Panc1 (cell line): ENCODE results near the gene TNFRSF18.

Source experiments
- POLR2AphosphoS5 ChIP-seq: IDR thresholded peaks from 2 replicates; pipeline ENCODE4 v1.6.1; 2012; ENCODE audit warnings: mild to moderate bottlenecking, low read depth, low read length, moderate library complexity
- SIN3A ChIP-seq: IDR thresholded peaks from 2 replicates; pipeline ENCODE4 v1.6.1; 2012; ENCODE audit warnings: low read depth, mild to moderate bottlenecking, low read length, moderate library complexity, borderline replicate concordance; ENCODE audit not compliant: insufficient read depth
- TCF7L2 ChIP-seq: IDR thresholded peaks from 2 replicates; pipeline ENCODE4 v1.6.1; 2011; ENCODE audit warnings: mild to moderate bottlenecking, low read depth, low read length, inconsistent platforms
- TF ChIP-seq, protein P1 (sequence below): fragments of 450-650 bp; IDR thresholded peaks from 2 replicates; pipeline ENCODE4 v1.5.1; 2017; ENCODE audit warnings: mild to moderate bottlenecking
- TF ChIP-seq, protein P2 (sequence below), 2 experiments: IDR thresholded peaks; 2 replicates each; pipeline ENCODE4 v1.6.1; 2011 to 2012; ENCODE audit warnings: low read depth in 2 of 2, control low read depth in 1 of 2, low read length in 1 of 2, mild to moderate bottlenecking in 1 of 2, moderate library complexity in 1 of 2; ENCODE audit not compliant: insufficient read depth in 1 of 2

DNA sequence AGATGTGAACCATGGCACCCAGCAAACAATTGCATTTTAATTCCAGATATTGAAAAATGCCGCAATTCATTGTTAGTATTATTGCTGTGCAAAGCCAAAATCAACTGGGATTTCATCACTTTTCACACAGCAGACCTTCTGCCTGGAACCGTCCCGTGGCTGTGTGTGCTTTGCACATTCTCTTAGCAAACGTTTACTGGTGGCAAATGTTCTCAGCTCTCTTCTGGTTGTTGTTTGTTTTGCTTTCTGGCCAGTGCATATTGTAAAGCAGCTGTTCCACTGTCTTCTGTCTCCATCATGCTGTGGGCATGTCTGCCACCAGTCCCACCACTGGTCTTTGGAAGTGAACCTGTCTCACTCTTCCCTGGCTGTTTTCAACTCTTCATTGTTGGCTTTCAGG is 52.5 kb downstream of the TNFRSF18 start:
- TF ChIP-seq, protein P1, sequence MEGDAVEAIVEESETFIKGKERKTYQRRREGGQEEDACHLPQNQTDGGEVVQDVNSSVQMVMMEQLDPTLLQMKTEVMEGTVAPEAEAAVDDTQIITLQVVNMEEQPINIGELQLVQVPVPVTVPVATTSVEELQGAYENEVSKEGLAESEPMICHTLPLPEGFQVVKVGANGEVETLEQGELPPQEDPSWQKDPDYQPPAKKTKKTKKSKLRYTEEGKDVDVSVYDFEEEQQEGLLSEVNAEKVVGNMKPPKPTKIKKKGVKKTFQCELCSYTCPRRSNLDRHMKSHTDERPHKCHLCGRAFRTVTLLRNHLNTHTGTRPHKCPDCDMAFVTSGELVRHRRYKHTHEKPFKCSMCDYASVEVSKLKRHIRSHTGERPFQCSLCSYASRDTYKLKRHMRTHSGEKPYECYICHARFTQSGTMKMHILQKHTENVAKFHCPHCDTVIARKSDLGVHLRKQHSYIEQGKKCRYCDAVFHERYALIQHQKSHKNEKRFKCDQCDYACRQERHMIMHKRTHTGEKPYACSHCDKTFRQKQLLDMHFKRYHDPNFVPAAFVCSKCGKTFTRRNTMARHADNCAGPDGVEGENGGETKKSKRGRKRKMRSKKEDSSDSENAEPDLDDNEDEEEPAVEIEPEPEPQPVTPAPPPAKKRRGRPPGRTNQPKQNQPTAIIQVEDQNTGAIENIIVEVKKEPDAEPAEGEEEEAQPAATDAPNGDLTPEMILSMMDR = no peak
- TF ChIP-seq POLR2AphosphoS5 = no peak
- TF ChIP-seq, protein P2, sequence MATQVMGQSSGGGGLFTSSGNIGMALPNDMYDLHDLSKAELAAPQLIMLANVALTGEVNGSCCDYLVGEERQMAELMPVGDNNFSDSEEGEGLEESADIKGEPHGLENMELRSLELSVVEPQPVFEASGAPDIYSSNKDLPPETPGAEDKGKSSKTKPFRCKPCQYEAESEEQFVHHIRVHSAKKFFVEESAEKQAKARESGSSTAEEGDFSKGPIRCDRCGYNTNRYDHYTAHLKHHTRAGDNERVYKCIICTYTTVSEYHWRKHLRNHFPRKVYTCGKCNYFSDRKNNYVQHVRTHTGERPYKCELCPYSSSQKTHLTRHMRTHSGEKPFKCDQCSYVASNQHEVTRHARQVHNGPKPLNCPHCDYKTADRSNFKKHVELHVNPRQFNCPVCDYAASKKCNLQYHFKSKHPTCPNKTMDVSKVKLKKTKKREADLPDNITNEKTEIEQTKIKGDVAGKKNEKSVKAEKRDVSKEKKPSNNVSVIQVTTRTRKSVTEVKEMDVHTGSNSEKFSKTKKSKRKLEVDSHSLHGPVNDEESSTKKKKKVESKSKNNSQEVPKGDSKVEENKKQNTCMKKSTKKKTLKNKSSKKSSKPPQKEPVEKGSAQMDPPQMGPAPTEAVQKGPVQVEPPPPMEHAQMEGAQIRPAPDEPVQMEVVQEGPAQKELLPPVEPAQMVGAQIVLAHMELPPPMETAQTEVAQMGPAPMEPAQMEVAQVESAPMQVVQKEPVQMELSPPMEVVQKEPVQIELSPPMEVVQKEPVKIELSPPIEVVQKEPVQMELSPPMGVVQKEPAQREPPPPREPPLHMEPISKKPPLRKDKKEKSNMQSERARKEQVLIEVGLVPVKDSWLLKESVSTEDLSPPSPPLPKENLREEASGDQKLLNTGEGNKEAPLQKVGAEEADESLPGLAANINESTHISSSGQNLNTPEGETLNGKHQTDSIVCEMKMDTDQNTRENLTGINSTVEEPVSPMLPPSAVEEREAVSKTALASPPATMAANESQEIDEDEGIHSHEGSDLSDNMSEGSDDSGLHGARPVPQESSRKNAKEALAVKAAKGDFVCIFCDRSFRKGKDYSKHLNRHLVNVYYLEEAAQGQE (IDR thresholded peaks at IDR 0.05; ENCODE audit: insufficient read depth in 1 of 2, low read depth in 2 of 2, low read length in 1 of 2) = no peak
- TF ChIP-seq SIN3A = no peak
- TF ChIP-seq TCF7L2 = no peak
